Activated CD8-positive, alpha-beta memory T cell treated with anti-CD3 and anti-CD28 coated beads, Interleukin-2, amount 10 ng/mL, durations not matched to agents 7 days and 5 days (primary cell): ENCODE measurements around the gene SLC27A4. TPM values are rescaled to one million over a fixed set of nuclear protein-coding genes. Genes with fewer than 3 reads are reported as not detected.

Experiments
- ATAC-seq: fragments of 150-1000 bp; cut with Tn5 transposase; one replicate; pipeline ENCODE4 v1.10.0; 2021; ENCODE audit warnings: moderate library complexity
- CTCF ChIA-PET: fragments of 350-600 bp; sonication (Branson Sonifier 250); formaldehyde crosslinking; loops from one replicate; lab custom pipeline; 2021; ENCODE audit warnings: antibody characterized with exemption; lab: Charles Lee
- DNase-seq: peaks from one replicate; pipeline ENCODE4 v3.0.0-alpha.2; 2020
- H3K27ac Mint-ChIP-seq: one replicate; pipeline ENCODE4 v1.8.0; 2021; ENCODE audit warnings: mild to moderate bottlenecking, mixed read lengths
- H3K27me3 Mint-ChIP-seq: one replicate; pipeline ENCODE4 v1.8.0; 2021; ENCODE audit warnings: mixed read lengths
- H3K36me3 Mint-ChIP-seq: one replicate; pipeline ENCODE4 v1.8.0; 2021; ENCODE audit warnings: mild to moderate bottlenecking, mixed read lengths
- H3K4me1 Mint-ChIP-seq: one replicate; pipeline ENCODE4 v1.8.0; 2021; ENCODE audit warnings: mixed read lengths
- H3K4me3 Mint-ChIP-seq: one replicate; pipeline ENCODE4 v1.8.0; 2021; ENCODE audit warnings: mild to moderate bottlenecking, moderate library complexity, mixed read lengths
- H3K9me3 Mint-ChIP-seq: one replicate; pipeline ENCODE4 v1.8.0; 2022; ENCODE audit warnings: low read depth, mixed read lengths
- microRNA-seq: library from miRNA; unstranded; fragments of <30 nt; microRNA quantifications from one replicate; pipeline ENCODE4 v1.2.0, GENCODE V29; 2022
- total RNA-seq, 2 experiments: library from RNA; stranded (reverse); gene quantifications; one replicate each; pipeline ENCODE4 v1.2.3, GENCODE V29; 2021

The SLC27A4 gene
- total RNA-seq, 2 experiments from 2014 or later: 19.3 to 26.1 TPM

GRCh38 chr9:128408963-128409431 is 68.7 kb downstream of the SLC27A4 start:
- no peaks in the 10 kb centered on the region for H3K9me3 Mint-ChIP-seq
- no peak for DNase-seq
- no peaks in the 10 kb centered on the region for H3K36me3 Mint-ChIP-seq
- no peak overlapping the region for H3K27ac Mint-ChIP-seq
- peaks cover 40% of the 10 kb centered on the region for H3K27me3 Mint-ChIP-seq
- ATAC-seq: no peak
- H3K4me3 Mint-ChIP-seq: no peak overlapping the region
- CTCF ChIA-PET: interaction anchor here (1.2 to 4.4 kb wide), 4 partner anchors 11 to 114 kb away, joined by 3 to 38 read pairs (median 5); partner anchors contain the start of gene CERCAM
- no peaks in the 10 kb centered on the region for H3K4me1 Mint-ChIP-seq

DNA sequence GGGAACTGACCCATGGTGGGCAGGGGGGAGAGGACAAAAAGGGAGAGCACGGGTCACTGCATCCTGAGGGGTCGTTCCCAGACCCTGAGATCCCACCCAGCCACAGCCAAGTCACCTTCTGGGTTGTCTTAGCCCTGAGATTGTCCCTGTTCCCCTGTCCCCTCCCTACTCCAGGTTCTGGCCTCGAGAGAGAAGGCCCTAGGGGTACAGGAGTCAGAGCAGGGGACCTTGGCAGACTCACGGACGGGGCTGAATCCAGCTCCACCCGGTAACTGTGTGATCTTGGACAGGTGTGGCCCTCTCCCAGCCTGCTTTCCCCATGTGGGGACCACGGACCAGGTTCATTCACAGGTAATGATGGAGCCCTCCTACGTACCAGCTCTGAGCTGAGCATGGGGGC is 69.1 kb downstream of the SLC27A4 start:
- H3K27me3 Mint-ChIP-seq: peaks cover 44% of the 10 kb centered on the region
- CTCF ChIA-PET: interaction anchor here (0.9 to 4.4 kb wide), 6 partner anchors 11 to 114 kb away, joined by 3 to 38 read pairs (median 4); partner anchors contain the start of gene CERCAM
- H3K27ac Mint-ChIP-seq: no peak overlapping the region
- no peaks in the 10 kb centered on the region for H3K4me1 Mint-ChIP-seq
- no peaks in the 10 kb centered on the region for H3K36me3 Mint-ChIP-seq
- DNase-seq: no peak
- H3K4me3 Mint-ChIP-seq: no peak overlapping the region
- no peak for ATAC-seq
- no peaks in the 10 kb centered on the region for H3K9me3 Mint-ChIP-seq

DNA sequence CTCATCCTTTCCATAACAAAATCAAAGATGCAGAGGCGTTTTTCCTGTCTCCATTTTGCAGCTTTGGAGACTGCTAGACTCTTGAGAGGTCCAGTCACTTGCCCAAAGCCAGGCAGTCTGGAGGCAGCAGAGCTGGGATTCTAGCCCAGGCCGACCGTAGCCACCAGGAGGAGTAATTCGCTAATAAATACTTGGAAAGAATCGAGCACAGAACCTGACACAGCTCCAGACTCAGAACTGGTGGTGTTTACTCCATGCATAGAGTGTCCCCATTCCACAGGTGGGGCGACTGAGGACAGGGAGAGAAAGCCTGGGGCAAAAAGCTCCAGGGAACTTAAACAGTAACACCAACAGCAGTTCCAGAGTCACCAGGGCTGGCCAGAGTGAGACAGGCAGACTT is 69.7 kb downstream of the SLC27A4 start:
- no peaks in the 10 kb centered on the region for H3K9me3 Mint-ChIP-seq
- H3K36me3 Mint-ChIP-seq: no peaks in the 10 kb centered on the region
- H3K27ac Mint-ChIP-seq: no peak overlapping the region
- CTCF ChIA-PET: interaction anchor here (0.9 to 4.4 kb wide), 4 partner anchors 27 to 48 kb away, joined by 3 to 38 read pairs (median 4); no protein-coding TSS in a partner anchor
- no peaks in the 10 kb centered on the region for H3K4me1 Mint-ChIP-seq
- H3K27me3 Mint-ChIP-seq: peaks cover 48% of the 10 kb centered on the region
- no peak for DNase-seq
- ATAC-seq: no peak
- no peak overlapping the region for H3K4me3 Mint-ChIP-seq

Small RNAs within 50 kb of the gene (microRNA-seq; reads per million reads assigned to microRNA genes)
- not detected for gene MIR219B

Other genes with a start within 250 kb of the SLC27A4 start
- 10 to 100 TPM; 51.0 to 56.4 TPM for gene PTGES2, start 212.8 kb upstream of the SLC27A4 start, total RNA-seq
- not detected for gene LCN2, start 191.1 kb upstream of the SLC27A4 start, total RNA-seq
- 10 to 100 TPM; 85.1 to 85.3 TPM for gene BBLN, start 180.3 kb upstream of the SLC27A4 start, total RNA-seq
- 100 to 1,000 TPM; 140 to 153 TPM for gene CIZ1, start 149.0 kb upstream of the SLC27A4 start, total RNA-seq
- under 1 TPM; 0.40 to 0.79 TPM for gene DNM1, start 137.1 kb upstream of the SLC27A4 start, total RNA-seq
- 10 to 100 TPM; 47.6 to 57.2 TPM for gene GOLGA2, start 64.5 kb upstream of the SLC27A4 start, total RNA-seq
- gene SWI5, start 64.3 kb upstream of the SLC27A4 start, total RNA-seq: 10 to 100 TPM; 11.8 to 12.1 TPM
- gene TRUB2, start 18.1 kb upstream of the SLC27A4 start, total RNA-seq: 10 to 100 TPM; 22.3 to 34.2 TPM
- 10 to 100 TPM; 29.8 to 41.1 TPM for gene COQ4, start 17.7 kb upstream of the SLC27A4 start, total RNA-seq
- 10 to 100 TPM; 61.4 to 81.0 TPM for gene URM1, start 30.8 kb downstream of the SLC27A4 start, total RNA-seq
- gene CERCAM, start 80.3 kb downstream of the SLC27A4 start, total RNA-seq: 10 to 100 TPM in 1 of 2 experiments, 1 to 10 TPM in 1; 5.2 to 12.2 TPM
- gene ODF2, start 115.5 kb downstream of the SLC27A4 start, total RNA-seq: 10 to 100 TPM; 71.8 to 82.7 TPM
- 10 to 100 TPM; 51.0 to 55.7 TPM for gene GLE1, start 164.2 kb downstream of the SLC27A4 start, total RNA-seq
- 100 to 1,000 TPM; 275 to 315 TPM for gene SPTAN1, start 212.1 kb downstream of the SLC27A4 start, total RNA-seq